GM12873 (cell line): ENCODE data around the gene GPAT3.

ENCODE experiments used
- CTCF ChIP-seq: IDR thresholded peaks from 2 replicates; pipeline ENCODE4 v1.5.1; 2012; ENCODE audit warnings: low read depth, mild to moderate bottlenecking, moderate library complexity, low read length, control low read depth; ENCODE audit not compliant: insufficient read depth; ENCODE audit errors: missing control alignments

GPAT3 gene

GRCh38 chr4:83535520-83536361 lies at the start of gene GPAT3:
Gene GPAT3, plus strand, starts transcription at chr4:83536108. Its CDS starts 515 bp downstream, at chr4:83536623.
- no peak for TF ChIP-seq CTCF

GRCh38 chr4:83486457-83487129 lies 49.3 kb upstream of the GPAT3 start:
- no peak for TF ChIP-seq CTCF

GRCh38 chr4:83489711-83490326 lies 46.1 kb upstream of the GPAT3 start:
- no peak for TF ChIP-seq CTCF

GRCh38 chr4:83490876-83491450 lies 44.9 kb upstream of the GPAT3 start:
- TF ChIP-seq CTCF: peak; percentile 79

GRCh38 chr4:83498187-83498586 lies 37.7 kb upstream of the GPAT3 start:
- no peak for TF ChIP-seq CTCF

- TF ChIP-seq CTCF: no peak
Observed at GRCh38 chr4:83503974-83504373, 31.9 kb upstream of the GPAT3 start.

GRCh38 chr4:83504503-83504902 lies 31.4 kb upstream of the GPAT3 start:
- no peak for TF ChIP-seq CTCF
